ENCODE data around the gene ALG13. TPM values are rescaled to one million over a fixed set of nuclear protein-coding genes. Genes with fewer than 3 reads are reported as not detected.

ALG13 gene
- total and polyA plus RNA-seq, 12 donors = 17.3 to 36.6 (median 21.6) TPM

GRCh38 chrX:111645607-111646006 lies 35.4 kb upstream of the ALG13 start:
- Histone ChIP-seq H3K4me3 (no peak overlapping the region), H3K36me3 (no peaks in the 10 kb centered on the region), H3K4me1 (no peaks in the 10 kb centered on the region), H3K27ac (no peak overlapping the region), H3K27me3 (peaks cover 0 to 14% (median 0%) of the 10 kb centered on the region in 7 donors), H3K9me3 (peaks cover 0 to 7% (median 0%) of the 10 kb centered on the region in 11 donors)
- ATAC-seq (no peak), DNase-seq (no peak)
- TF ChIP-seq CTCF (IDR thresholded peaks at IDR 0.05) = no peak
- intact Hi-C loops (cut with DNase I) = no loop called here

GRCh38 chrX:111646515-111646914 lies 34.5 kb upstream of the ALG13 start:
- no peak for ATAC-seq
- Histone ChIP-seq H3K9me3 (peaks cover 0 to 7% (median 0%) of the 10 kb centered on the region in 11 donors), H3K36me3 (no peaks in the 10 kb centered on the region), H3K4me1 (no peaks in the 10 kb centered on the region), H3K27me3 (peaks cover 0 to 23% (median 0%) of the 10 kb centered on the region in 7 donors), H3K4me3 (no peak overlapping the region), H3K27ac (no peak overlapping the region)
- WGBS, 2 donors = 93 to 96% methylated on average over 1 of the region's 1 CpG
- intact Hi-C loops (cut with DNase I) = no loop called here
- DNase-seq = no peak
- no peak for TF ChIP-seq CTCF (IDR thresholded peaks at IDR 0.05)

GRCh38 chrX:111648802-111649201 lies 32.2 kb upstream of the ALG13 start:
- ATAC-seq (no peak), DNase-seq (no peak)
- H3K27me3 ChIP-seq = peaks cover 0 to 39% (median 0%) of the 10 kb centered on the region in 7 donors
- no peak overlapping the region for H3K4me3 ChIP-seq
- TF ChIP-seq CTCF (IDR thresholded peaks at IDR 0.05) = no peak
- 92 to 97% methylated on average over 3 of the region's 3 CpGs for WGBS, 2 donors
- no peaks in the 10 kb centered on the region for H3K36me3 ChIP-seq
- intact Hi-C loops (cut with DNase I) = no loop called here
- H3K4me1 ChIP-seq = no peaks in the 10 kb centered on the region
- peaks cover 0 to 7% (median 0%) of the 10 kb centered on the region in 11 donors for H3K9me3 ChIP-seq
- H3K27ac ChIP-seq = no peak overlapping the region

- no peak for DNase-seq
- peaks cover 0 to 39% (median 0%) of the 10 kb centered on the region in 7 donors for H3K27me3 ChIP-seq
- intact Hi-C loops (cut with DNase I) = no loop called here
- ATAC-seq = no peak
- no peak overlapping the region for H3K4me3 ChIP-seq
- no peaks in the 10 kb centered on the region for H3K4me1 ChIP-seq
- H3K27ac ChIP-seq = no peak overlapping the region
- H3K36me3 ChIP-seq = no peaks in the 10 kb centered on the region
- WGBS, 2 donors = 71 to 100% methylated on average over 1 of the region's 1 CpG
- H3K9me3 ChIP-seq = peaks cover 0 to 7% (median 0%) of the 10 kb centered on the region in 11 donors
- TF ChIP-seq CTCF (IDR thresholded peaks at IDR 0.05) = no peak
Measured at GRCh38 chrX:111649638-111650037, 31.3 kb upstream of the ALG13 start.

All from heart right ventricle (tissue), 16 donors.